NCI-H510A (cell line): ENCODE data around the gene OR11L1.
A peak's percentile ranks its signal among the peaks of the same experiment; 100 is the strongest.

Experiments
- DNase-seq: peaks from one replicate; lab custom pipeline; 2025; lab: John Stamatoyannopoulos, UW

Gene OR11L1

GRCh38 chr1:247841796-247842195 lies at the start of gene OR11L1:
TSS of gene OR11L1 (minus strand) at chr1:247841896. CDS start at chr1:247841896, 0 bp downstream.
- no peak for DNase-seq

- DNase-seq: no peak
Measured at GRCh38 chr1:247884797-247885413, 43.2 kb upstream of the OR11L1 start.

- DNase-seq: no peak
Measured at GRCh38 chr1:247883346-247883745, 41.6 kb upstream of the OR11L1 start.

GRCh38 chr1:247865416-247865815 lies 23.7 kb upstream of the OR11L1 start:
- DNase-seq: no peak

GRCh38 chr1:247864644-247865043 lies 22.9 kb upstream of the OR11L1 start:
- no peak for DNase-seq

GRCh38 chr1:247862756-247863155 lies 21.1 kb upstream of the OR11L1 start:
- no peak for DNase-seq

GRCh38 chr1:247857985-247858619 lies 16.4 kb upstream of the OR11L1 start:
- no peak for DNase-seq

GRCh38 chr1:247857069-247857984 lies 15.6 kb upstream of the OR11L1 start, which contains the start of gene TRIM58:
TSS of gene TRIM58 (plus strand) at chr1:247857187. CDS start at chr1:247857247, 60 bp downstream.
- DNase-seq: peak; percentile 48

- DNase-seq: no peak
Measured at GRCh38 chr1:247855911-247856310, 14.2 kb upstream of the OR11L1 start.

GRCh38 chr1:247854899-247855545 lies 13.3 kb upstream of the OR11L1 start:
- DNase-seq: no peak

- no peak for DNase-seq
Measured at GRCh38 chr1:247849616-247850015, 7.9 kb upstream of the OR11L1 start.

GRCh38 chr1:247848346-247848745 lies 6.7 kb upstream of the OR11L1 start:
- no peak for DNase-seq

GRCh38 chr1:247845693-247846017 lies 4.0 kb upstream of the OR11L1 start:
- no peak for DNase-seq

- DNase-seq: no peak
Measured at GRCh38 chr1:247845011-247845692, 3.5 kb upstream of the OR11L1 start.

GRCh38 chr1:247843411-247843810 lies 1.7 kb upstream of the OR11L1 start:
- no peak for DNase-seq

- no peak for DNase-seq
Measured at GRCh38 chr1:247840818-247841217, 878 bp downstream of the OR11L1 start.

GRCh38 chr1:247833601-247834000 lies 8.1 kb downstream of the OR11L1 start:
- no peak for DNase-seq

- DNase-seq: no peak
Measured at GRCh38 chr1:247829656-247830055, 12.0 kb downstream of the OR11L1 start.

- DNase-seq: no peak
Measured at GRCh38 chr1:247825362-247825761, 16.3 kb downstream of the OR11L1 start.

GRCh38 chr1:247824023-247824422 lies 17.7 kb downstream of the OR11L1 start, which contains the start of gene OR14A16:
TSS of gene OR14A16 (minus strand) at chr1:247824119. CDS start at chr1:247815729, 8,390 bp downstream.
- DNase-seq: peak; percentile 19

- DNase-seq: no peak
Measured at GRCh38 chr1:247822060-247822459, 19.6 kb downstream of the OR11L1 start.

- DNase-seq: no peak
Measured at GRCh38 chr1:247812637-247813036, 29.1 kb downstream of the OR11L1 start.
